Common myeloid progenitor, CD34-positive (primary cell): ENCODE results near the gene DDI2.
A peak's percentile ranks its signal among the peaks of the same experiment; 100 is the strongest.

Experiments
- CTCF ChIA-PET: fragments of 350-600 bp; sonication (Branson Sonifier 250); formaldehyde crosslinking; loops from one replicate; lab custom pipeline; 2021; ENCODE audit warnings: antibody characterized with exemption; lab: Charles Lee
- POLR2A ChIA-PET: fragments of 350-600 bp; sonication (Branson Sonifier 250); formaldehyde crosslinking; loops from one replicate; lab custom pipeline; 2021; ENCODE audit warnings: antibody characterized with exemption; lab: Charles Lee
- DNase-seq, 3 donors: peaks; one replicate each; pipeline versions ENCODE4 v3.0.0 to v3.0.0-alpha.2; 2013
- H3K27ac ChIP-seq, 2 experiments: 1 replicate in 1 of 2; 2 replicates in 1 of 2; pipeline ENCODE4 v1.7.0; 2013; ENCODE audit warnings: inconsistent platforms in 2 of 2, low read length in 2 of 2, mild to moderate bottlenecking in 2 of 2, low read depth in 1 of 2, moderate library complexity in 1 of 2; ENCODE audit not compliant: severe bottlenecking in 2 of 2, insufficient read depth in 1 of 2, poor library complexity in 1 of 2
- H3K27me3 ChIP-seq, 5 experiments: replicated peaks in 2 of 5; 1 replicate in 3 of 5; 2 replicates in 2 of 5; pipeline versions ENCODE4 v1.6.1 to v1.7.0; 2013; ENCODE audit warnings: low read length in 4 of 5, mild to moderate bottlenecking in 2 of 5, moderate library complexity in 2 of 5, inconsistent platforms in 1 of 5; ENCODE audit not compliant: insufficient read depth in 5 of 5, control insufficient read depth in 4 of 5
- H3K36me3 ChIP-seq, 4 experiments: 1 replicate in 2 of 4; 2 replicates in 2 of 4; pipeline versions ENCODE4 v1.6.1 to v1.7.0; 2013; ENCODE audit warnings: low read length in 3 of 4, control low read depth in 1 of 4, mild to moderate bottlenecking in 1 of 4; ENCODE audit not compliant: control insufficient read depth in 4 of 4, insufficient read depth in 4 of 4
- H3K4me1 ChIP-seq, 4 experiments: 1 replicate in 3 of 4; 2 replicates in 1 of 4; pipeline versions ENCODE4 v1.6.1 to v1.7.1; 2013; ENCODE audit warnings: low read length in 3 of 4, mild to moderate bottlenecking in 3 of 4, control low read depth in 1 of 4, inconsistent platforms in 1 of 4, moderate library complexity in 1 of 4; ENCODE audit not compliant: control insufficient read depth in 4 of 4, insufficient read depth in 4 of 4; ENCODE audit errors: control extremely low read depth in 1 of 4
- H3K4me3 ChIP-seq, 7 experiments: 1 replicate in 4 of 7; 2 replicates in 3 of 7; pipeline versions ENCODE4 v1.5.1 to v1.7.0; 2013; ENCODE audit warnings: mild to moderate bottlenecking in 7 of 7, low read length in 6 of 7, moderate library complexity in 6 of 7, inconsistent platforms in 2 of 7, low read depth in 2 of 7, control low read depth in 1 of 7; ENCODE audit not compliant: insufficient read depth in 4 of 7, control insufficient read depth in 1 of 7; ENCODE audit errors: extremely low read depth in 1 of 7
- H3K9me3 ChIP-seq, 5 experiments: 1 replicate in 4 of 5; 2 replicates in 1 of 5; pipeline versions ENCODE4 v1.6.1 to v1.7.1; 2013; ENCODE audit warnings: low read length in 4 of 5, mild to moderate bottlenecking in 2 of 5, inconsistent platforms in 1 of 5, low read depth in 1 of 5, moderate library complexity in 1 of 5; ENCODE audit not compliant: control insufficient read depth in 4 of 5, insufficient read depth in 2 of 5; ENCODE audit errors: control extremely low read depth in 1 of 5
- WGBS: methylation state at CpG from one replicate; pipeline ENCODE4 v1.1.5; 2013; ENCODE audit not compliant: insufficient coverage; 5-methylcytosine and 5-hydroxymethylcytosine counted together

Gene DDI2

DNA sequence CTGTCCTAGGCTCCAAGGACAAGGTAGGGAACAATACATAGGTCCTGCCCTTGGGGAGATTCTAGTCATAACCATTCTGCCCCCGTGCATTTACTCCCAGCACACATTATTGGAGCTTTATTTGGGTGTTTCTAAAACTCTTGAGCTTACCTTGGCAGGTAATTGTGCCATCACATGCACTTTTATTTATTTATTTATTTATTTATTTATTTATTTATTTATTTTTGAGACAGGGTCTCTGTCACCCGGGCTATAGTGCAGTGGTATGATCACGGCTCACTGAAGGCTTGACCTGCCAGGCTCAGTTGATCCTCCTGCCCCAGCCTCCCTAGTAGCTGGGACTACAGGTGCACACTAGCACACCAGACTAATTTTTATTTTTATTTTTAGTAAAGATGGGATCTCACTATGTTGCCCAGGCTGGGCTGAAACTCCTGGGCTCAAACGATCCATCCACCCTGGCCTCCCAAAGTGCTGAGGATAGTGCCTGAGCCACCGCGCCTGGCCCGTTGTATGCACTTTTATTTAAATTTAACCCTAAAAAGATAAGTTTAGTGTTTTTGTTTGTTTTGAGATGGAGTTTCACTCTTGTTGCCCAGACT, 41.6 kb upstream of the DDI2 start:
- no peaks in the 10 kb centered on the region for H3K4me1 ChIP-seq

DNA sequence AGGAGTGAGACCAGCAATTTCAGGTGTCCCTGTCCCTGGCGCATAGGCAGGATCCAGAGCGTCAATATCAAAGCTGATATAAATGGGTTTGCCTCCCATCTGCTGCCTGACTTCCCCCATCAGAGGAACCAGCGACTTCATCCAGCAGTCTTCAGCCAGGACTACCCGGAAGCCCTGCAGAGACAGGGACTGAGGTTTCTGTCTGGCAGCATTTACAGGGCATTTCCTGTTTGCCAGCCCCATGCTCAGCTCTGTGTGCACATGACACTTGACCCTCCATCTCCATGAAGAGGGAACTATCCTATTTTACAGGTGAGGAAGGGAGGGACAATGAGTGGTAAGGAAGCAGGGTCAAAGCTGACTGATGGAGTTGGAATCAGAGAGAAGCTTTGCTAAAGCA, 39.6 kb upstream of the DDI2 start:
- Histone ChIP-seq H3K36me3 (peaks cover 0 to 6% (median 0%) of the 10 kb centered on the region in 4 experiments), H3K27me3 (no peaks in the 10 kb centered on the region), H3K4me1 (no peaks in the 10 kb centered on the region), H3K4me3 (no peak overlapping the region), H3K9me3 (no peaks in the 10 kb centered on the region), H3K27ac (no peak overlapping the region)
- WGBS = 87% methylated on average over 4 of the region's 4 CpGs
- ChIA-PET CTCF (no interaction called here), POLR2A (no interaction called here)
- DNase-seq = no peak

More for the DNA sequence above, 41.6 kb upstream of the DDI2 start:
- H3K4me3 ChIP-seq = no peak overlapping the region
- 100% methylated on average over 2 of the region's 7 CpGs for WGBS
- no peak for DNase-seq
- H3K27ac ChIP-seq = no peak overlapping the region
- peaks cover 0 to 8% (median 5%) of the 10 kb centered on the region in 4 experiments for H3K36me3 ChIP-seq
- POLR2A ChIA-PET = no interaction called here
- H3K27me3 ChIP-seq = no peaks in the 10 kb centered on the region
- H3K9me3 ChIP-seq = no peaks in the 10 kb centered on the region
- CTCF ChIA-PET = no interaction called here

DNA sequence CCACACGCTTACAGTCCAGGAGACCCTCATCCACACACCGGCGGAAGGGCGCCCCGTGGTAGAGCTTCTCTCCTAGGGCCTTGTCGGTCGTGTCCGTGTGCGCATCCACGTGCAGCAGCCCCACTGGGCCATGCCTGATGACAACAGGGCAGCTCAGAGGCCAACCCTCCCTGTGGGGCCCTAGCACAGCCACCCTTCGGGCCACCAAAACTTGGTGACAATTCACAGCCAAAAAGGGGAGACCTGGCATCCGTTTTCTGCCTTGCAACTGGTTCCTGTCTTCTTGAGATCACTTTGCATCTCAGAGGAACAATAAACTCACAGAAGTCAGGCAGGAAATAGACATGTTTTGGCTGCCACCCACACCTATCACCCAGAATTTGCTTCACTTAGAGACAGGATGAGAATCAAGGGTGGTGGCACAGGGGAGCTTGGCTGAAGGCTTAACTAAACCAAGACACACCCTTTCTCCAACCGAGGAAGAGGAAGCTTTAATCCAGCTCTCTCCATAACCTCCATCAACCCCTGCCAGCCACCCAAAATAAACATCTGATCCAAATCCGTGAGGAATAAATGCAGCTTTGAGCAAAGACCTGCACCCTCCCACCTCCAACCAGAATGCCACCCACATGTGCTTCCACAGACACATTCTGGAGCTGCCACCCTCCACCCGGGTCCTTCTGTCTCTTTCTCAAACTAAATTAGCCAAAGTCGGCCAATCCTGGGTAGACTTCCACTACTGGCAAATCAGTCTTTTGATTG, 38.2 kb upstream of the DDI2 start:
- CTCF ChIA-PET = no interaction called here
- 90% methylated on average over 15 of the region's 16 CpGs for WGBS
- no peak overlapping the region for H3K27ac ChIP-seq
- no peak for DNase-seq
- H3K4me3 ChIP-seq = no peak overlapping the region
- POLR2A ChIA-PET = interaction anchor here (0.6 kb wide), 1 partner anchor 16 kb away, joined by 3 read pairs; no protein-coding TSS in a partner anchor
- H3K4me1 ChIP-seq = no peaks in the 10 kb centered on the region
- H3K27me3 ChIP-seq = no peaks in the 10 kb centered on the region
- H3K9me3 ChIP-seq = no peaks in the 10 kb centered on the region
- peaks cover 0 to 6% (median 0%) of the 10 kb centered on the region in 4 experiments for H3K36me3 ChIP-seq

DNA sequence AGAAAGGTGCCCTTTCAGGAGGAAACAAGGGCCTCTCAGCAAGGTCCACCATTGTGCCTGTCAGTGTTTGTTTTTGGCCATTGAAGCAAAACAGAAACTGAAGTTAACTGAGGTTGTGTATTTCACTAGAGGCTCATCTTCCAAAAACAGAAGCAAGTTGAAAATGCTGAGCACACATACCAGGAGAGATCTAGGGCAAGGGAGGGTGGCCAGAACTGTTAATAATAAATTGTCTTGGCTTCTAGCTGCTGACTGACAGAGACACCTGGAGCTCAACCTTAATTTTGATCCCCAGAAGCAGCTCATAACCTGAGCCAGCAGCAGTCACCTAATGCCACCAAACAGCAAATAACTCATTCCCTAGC, 37.6 kb upstream of the DDI2 start:
- H3K27me3 ChIP-seq = no peaks in the 10 kb centered on the region
- no peak for DNase-seq
- peaks cover 0 to 4% (median 3%) of the 10 kb centered on the region in 4 experiments for H3K4me1 ChIP-seq
- ChIA-PET POLR2A (interaction anchor here (0.6 kb wide), 1 partner anchor 15 kb away, joined by 3 read pairs; no protein-coding TSS in a partner anchor), CTCF (no interaction called here)
- no peak overlapping the region for H3K4me3 ChIP-seq
- H3K27ac ChIP-seq = no peak overlapping the region
- H3K9me3 ChIP-seq = no peaks in the 10 kb centered on the region
- peaks cover 0 to 6% (median 0%) of the 10 kb centered on the region in 4 experiments for H3K36me3 ChIP-seq

DNA sequence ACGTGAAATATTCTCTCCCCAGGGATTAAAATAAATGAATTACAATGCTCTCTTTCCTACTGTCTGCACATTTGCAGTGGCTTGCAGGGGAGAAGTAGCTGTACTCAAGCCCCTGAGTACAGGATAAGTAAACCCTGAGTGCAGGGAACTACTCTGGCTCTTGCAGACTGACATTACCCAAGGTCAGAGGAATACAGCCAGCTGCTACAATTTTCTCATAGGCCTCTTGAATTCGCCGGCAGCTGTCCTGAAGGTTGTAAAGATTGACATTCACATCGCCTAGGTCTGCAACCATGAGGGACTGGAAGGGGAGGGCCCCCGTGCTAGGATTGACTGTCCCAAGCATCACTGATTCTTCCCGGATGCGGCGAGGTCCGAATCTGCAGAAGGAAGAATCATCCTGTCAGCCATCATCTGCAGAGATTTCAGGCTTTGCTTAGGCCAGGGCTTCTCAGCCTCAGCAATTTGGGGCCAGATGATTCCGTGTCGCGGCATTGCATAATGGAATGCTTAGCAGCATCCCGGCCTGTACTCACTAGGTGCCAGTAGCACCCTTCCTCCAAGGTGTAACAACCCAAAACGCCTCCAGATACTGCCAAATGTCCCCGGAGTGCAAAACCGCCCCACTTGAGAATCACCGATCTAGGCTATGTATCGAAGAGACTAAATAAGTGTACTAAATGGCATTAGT, 34.1 kb upstream of the DDI2 start:
- WGBS = over 99% methylated on average over 16 of the region's 18 CpGs
- peaks cover 0 to 8% (median 7%) of the 10 kb centered on the region in 4 experiments for H3K4me1 ChIP-seq
- no peaks in the 10 kb centered on the region for H3K9me3 ChIP-seq
- CTCF ChIA-PET = no interaction called here
- no peaks in the 10 kb centered on the region for H3K27me3 ChIP-seq
- POLR2A ChIA-PET = no interaction called here
- H3K4me3 ChIP-seq = no peak overlapping the region
- no peak for DNase-seq
- no peaks in the 10 kb centered on the region for H3K36me3 ChIP-seq
- no peak overlapping the region for H3K27ac ChIP-seq

DNA sequence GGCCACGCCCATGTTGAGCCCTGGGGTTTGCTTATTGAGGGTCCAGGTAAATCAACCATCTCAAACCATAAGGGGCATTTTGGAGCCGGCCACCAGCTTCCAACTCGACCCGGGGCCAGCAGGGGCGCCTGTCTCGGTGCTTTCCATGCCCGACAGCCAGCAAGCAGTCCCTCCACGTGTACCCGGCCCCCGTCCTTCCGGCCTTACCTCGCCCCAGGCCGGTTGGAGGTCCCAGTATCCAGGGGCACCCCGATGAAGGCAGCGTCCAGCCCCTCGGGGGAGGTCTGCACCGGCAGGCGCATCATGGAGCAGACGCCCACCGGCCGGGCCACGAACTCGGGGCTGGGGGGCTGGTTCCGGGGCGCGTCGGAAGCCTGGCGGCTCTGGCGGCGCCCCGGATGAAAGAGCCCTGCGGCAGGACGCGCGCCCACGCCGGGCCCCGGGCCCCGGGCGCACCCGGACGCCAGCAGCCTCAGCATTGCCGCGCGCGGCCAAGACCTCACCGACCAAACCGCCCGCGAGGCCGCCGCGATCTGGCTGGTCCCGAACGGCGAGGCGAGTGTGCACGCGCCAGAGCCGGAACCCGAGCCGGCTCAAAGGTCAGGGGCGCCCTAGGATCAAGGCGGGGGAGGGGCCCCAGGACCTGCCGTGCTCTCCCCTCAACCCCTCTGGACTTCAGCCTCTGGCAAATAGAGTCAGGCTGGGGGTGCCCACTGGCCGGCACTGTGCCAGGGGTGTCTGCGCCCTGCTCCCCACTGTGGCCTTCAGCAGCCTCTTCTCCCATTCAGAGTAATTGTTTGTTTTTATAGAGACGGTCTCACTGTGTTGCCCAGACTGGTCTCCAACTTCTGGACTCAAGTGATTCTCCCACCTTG, 32.5 kb upstream of the DDI2 start, which contains the start of gene AGMAT:
TSS of gene AGMAT (minus strand) at position 563 of the 875 bp plus-strand sequence. CDS start at position 479, 84 bp downstream.
- H3K27ac ChIP-seq = no peak within 1 kb of the TSS
- no peaks in the 10 kb centered on the region for H3K36me3 ChIP-seq
- WGBS = 2% methylated on average over 65 of the region's 68 CpGs
- POLR2A ChIA-PET = no interaction called here
- H3K27me3 ChIP-seq = no peaks in the 10 kb centered on the region
- peak; percentile 39 to 71 (median 63) for DNase-seq
- H3K9me3 ChIP-seq = no peaks in the 10 kb centered on the region
- H3K4me3 ChIP-seq = peak within 1 kb of the TSS; percentile 19 to 75 (median 59)
- peaks cover 0 to 8% (median 7%) of the 10 kb centered on the region in 4 experiments for H3K4me1 ChIP-seq
- CTCF ChIA-PET = no interaction called here
